ENCODE measurements around the gene RWDD3.

RWDD3 gene

GRCh38 chr1:95278173-95279006 lies 44.4 kb downstream of the RWDD3 start:
- no peak for DNase-seq (ENCODE audit: low read depth in 1 of 2, low spot score in 1 of 2)
- Histone ChIP-seq H3K27me3 (ENCODE audit: insufficient read depth, poor library complexity, severe bottlenecking) (no peaks in the 10 kb centered on the region), H3K4me3 (replicated peaks; ENCODE audit: insufficient read depth, low read length) (no peak overlapping the region), H3K27ac (replicated peaks) (no peak overlapping the region)
- TF ChIP-seq POLR2AphosphoS5 (IDR thresholded peaks at IDR 0.05; ENCODE audit: low read depth) (no peak), SPI1 (IDR thresholded peaks at IDR 0.05; ENCODE audit: borderline replicate concordance, low read depth) (no peak), GABPA (IDR thresholded peaks at IDR 0.05; ENCODE audit: low read depth) (no peak), REST (IDR thresholded peaks at IDR 0.05; ENCODE audit: insufficient replicate concordance, low read depth) (no peak)
- TF ChIP-seq, protein P1, sequence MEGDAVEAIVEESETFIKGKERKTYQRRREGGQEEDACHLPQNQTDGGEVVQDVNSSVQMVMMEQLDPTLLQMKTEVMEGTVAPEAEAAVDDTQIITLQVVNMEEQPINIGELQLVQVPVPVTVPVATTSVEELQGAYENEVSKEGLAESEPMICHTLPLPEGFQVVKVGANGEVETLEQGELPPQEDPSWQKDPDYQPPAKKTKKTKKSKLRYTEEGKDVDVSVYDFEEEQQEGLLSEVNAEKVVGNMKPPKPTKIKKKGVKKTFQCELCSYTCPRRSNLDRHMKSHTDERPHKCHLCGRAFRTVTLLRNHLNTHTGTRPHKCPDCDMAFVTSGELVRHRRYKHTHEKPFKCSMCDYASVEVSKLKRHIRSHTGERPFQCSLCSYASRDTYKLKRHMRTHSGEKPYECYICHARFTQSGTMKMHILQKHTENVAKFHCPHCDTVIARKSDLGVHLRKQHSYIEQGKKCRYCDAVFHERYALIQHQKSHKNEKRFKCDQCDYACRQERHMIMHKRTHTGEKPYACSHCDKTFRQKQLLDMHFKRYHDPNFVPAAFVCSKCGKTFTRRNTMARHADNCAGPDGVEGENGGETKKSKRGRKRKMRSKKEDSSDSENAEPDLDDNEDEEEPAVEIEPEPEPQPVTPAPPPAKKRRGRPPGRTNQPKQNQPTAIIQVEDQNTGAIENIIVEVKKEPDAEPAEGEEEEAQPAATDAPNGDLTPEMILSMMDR (IDR thresholded peaks at IDR 0.05; ENCODE audit: insufficient read depth, low read length) = no peak

GRCh38 chr1:95281781-95282517 lies 47.9 kb downstream of the RWDD3 start:
- Histone ChIP-seq H3K27me3 (ENCODE audit: insufficient read depth, poor library complexity, severe bottlenecking) (peaks cover 3% of the 10 kb centered on the region), H3K4me3 (replicated peaks; ENCODE audit: insufficient read depth, low read length) (no peak overlapping the region), H3K27ac (replicated peaks) (no peak overlapping the region)
- TF ChIP-seq POLR2AphosphoS5 (IDR thresholded peaks at IDR 0.05; ENCODE audit: low read depth) (no peak), SPI1 (IDR thresholded peaks at IDR 0.05; ENCODE audit: borderline replicate concordance, low read depth) (no peak), GABPA (IDR thresholded peaks at IDR 0.05; ENCODE audit: low read depth) (no peak), REST (IDR thresholded peaks at IDR 0.05; ENCODE audit: insufficient replicate concordance, low read depth) (no peak)
- TF ChIP-seq, protein P1 (IDR thresholded peaks at IDR 0.05; ENCODE audit: insufficient read depth, low read length) = no peak
- DNase-seq (ENCODE audit: low read depth in 1 of 2, low spot score in 1 of 2) = no peak

DNA sequence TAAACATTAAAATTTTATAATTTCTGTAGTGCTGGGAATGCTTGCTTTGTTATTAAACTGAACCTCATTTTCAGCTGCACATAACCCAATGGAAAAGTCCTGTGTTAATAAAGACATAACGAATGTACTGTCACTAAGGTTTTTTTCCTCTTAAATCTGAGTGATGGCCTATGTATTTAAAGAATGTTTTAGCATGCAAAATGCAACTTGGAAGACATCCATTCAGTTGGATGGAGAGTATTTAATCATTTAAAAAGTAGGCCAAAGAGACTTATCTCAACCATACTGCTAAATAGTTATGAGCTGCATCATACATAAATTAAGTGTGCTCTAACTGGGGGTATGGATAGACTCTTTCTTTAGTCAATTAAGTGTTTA lies 48.5 kb downstream of the RWDD3 start:
- no peak for TF ChIP-seq GABPA (IDR thresholded peaks at IDR 0.05; ENCODE audit: low read depth)
- TF ChIP-seq, protein P1 (IDR thresholded peaks at IDR 0.05; ENCODE audit: insufficient read depth, low read length) = no peak
- TF ChIP-seq REST (IDR thresholded peaks at IDR 0.05; ENCODE audit: insufficient replicate concordance, low read depth) = no peak
- no peak for TF ChIP-seq SPI1 (IDR thresholded peaks at IDR 0.05; ENCODE audit: borderline replicate concordance, low read depth)
- TF ChIP-seq POLR2AphosphoS5 (IDR thresholded peaks at IDR 0.05; ENCODE audit: low read depth) = no peak
- no peak overlapping the region for H3K27ac ChIP-seq (replicated peaks)

More for the DNA sequence above, 48.5 kb downstream of the RWDD3 start:
- no peak overlapping the region for H3K4me3 ChIP-seq (replicated peaks; ENCODE audit: insufficient read depth, low read length)
- DNase-seq (ENCODE audit: low read depth in 1 of 2, low spot score in 1 of 2) = no peak
- H3K27me3 ChIP-seq (ENCODE audit: insufficient read depth, poor library complexity, severe bottlenecking) = peaks cover 3% of the 10 kb centered on the region

All from HL-60 (cell line).